ENCODE data around the gene GDF7.

GDF7 gene

DNA sequence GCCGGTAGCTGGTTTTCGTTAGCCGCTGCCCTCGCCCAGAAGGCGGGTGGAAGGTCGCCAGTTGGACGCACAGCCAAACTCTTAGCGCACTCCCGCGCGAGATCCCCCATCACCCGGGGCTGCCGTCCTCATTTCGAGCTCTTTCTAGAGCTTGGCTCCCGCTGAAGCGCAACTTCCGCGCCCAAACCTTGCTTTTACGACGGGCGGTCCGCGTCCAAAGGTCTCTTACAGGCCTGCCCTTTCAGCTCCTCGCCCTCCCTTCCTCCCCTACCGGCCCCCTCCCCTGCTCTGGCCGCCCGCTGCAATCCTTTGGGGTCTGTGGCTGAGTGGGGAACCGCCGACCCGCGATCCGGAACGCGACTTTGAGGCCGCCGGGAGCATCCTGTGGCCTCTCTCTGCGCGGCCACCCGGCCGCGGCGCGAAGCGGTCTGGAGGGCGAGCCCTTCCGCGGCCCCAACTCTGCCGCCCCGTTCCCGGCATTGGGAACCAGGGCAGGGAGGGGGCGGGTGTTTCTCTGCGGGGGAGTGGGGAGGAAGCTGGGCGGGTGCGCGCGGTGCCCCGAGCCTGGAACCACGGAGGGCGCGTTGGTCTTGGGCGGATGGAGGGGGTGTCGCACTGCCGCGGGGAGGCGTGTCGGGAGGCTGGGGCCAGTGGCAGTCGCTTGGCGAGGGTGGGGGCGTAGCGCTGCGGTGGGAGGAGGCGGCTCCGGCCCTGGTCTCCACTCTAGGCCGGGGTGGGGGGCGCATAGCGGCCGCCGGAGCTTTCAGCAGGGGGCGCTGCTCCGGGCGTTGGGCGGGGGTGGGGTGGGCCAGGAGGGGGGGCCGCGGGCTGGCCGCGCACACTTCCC lies at the start of gene GDF7:
Gene GDF7, plus strand, starts transcription at position 841 of the 847 bp plus-strand sequence. CDS start 96 bp downstream, outside the sequence.
- no peak for DNase-seq

DNA sequence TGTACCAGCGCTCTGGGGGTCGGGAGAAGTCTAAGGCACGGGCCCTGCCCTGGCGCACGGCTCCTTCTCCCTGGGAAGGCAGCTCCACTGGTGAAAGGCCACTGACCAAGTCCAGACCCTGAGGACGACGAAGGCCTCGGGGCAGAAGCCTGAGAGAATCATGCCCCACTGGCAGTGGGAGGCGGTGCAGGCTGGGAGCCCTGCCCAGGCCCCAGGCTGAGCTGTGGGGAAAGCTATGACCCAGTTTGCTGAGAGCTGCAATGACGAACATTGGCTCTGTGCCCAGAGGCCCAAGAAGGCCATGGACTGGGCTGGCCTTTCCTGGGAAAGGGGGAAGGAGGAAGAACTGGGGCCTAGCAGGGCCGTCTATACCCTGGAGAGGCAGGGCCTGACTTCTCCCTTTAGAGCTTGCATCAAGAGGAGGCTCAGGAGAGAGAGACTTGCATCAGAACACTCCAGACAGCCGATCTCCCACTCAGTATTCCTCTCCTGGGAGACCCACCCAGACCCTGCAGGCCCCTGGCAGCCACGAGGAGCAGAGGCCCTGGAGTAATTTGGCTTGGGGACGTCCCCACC lies 49.0 kb upstream of the GDF7 start:
- DNase-seq, result no peak

DNA sequence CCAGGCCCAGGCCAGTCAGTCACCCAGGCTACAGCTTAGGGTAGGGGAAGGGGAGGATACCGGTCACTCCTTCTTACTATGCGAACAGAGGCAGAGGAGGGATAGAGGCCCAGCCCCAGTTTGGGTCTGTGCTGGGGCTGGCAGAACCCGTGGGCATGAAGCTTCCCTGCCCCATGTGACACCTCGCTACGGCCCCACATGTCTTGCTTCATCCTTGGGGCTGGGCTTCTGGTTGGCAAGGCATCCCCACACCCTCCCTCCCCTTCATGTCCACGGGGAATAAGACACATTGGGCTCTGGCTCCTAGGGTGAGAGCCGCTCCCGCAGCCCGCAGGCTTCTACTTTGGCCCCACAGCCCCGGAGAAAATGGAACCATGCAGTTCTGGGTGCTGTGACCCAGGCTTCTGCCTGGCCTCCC lies 48.5 kb upstream of the GDF7 start:
- no peak for DNase-seq

DNA sequence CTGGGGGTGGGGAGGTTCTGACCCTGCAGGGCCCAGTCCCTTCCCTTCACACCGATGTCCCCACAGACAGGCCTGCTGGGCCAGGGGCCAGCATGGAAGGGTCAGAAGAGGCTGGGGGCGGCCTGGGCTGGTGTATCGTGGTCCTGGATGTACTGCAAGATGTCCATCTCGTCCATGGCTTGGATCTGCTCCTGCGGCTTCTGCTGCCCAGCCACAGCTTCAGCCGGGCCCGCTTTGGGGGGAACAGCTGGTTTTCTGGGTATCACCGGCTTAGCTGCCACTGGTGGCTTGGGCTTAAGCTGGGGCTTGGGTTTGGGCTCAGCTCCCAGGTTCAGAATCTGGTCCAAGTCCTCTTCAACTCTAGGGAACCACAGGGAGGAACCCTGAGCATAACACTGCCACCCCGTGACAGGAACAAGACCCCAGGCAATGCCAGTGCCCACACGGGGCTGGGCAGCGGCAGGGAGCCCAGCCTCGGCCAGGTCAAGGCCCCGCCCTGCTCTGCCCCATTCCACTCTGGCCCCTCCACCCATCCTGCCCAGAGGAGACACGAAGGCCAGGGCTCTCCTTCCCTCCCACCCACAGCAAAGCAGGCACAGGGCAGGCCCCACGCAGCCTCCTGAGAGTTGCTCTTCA lies 47.9 kb upstream of the GDF7 start:
- no peak for DNase-seq

DNA sequence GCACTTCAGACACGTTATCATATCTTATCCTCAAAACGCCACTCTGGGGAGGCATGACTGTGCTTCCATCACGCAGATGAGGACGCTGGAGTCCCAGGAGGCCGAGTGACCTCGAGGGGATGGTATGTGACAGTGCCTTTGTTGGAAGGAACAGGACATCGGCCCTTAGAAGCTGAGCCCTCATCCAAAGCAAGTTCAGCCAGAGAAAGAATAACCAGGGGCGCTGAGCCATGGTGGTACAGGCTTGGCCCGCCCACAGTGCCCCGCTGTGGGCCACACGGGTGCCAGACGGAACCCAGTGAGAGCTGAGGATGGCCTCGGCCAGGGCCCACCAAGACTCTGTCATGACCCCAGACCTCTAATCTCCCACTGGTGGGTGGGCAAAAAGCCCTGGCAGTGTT lies 47.3 kb upstream of the GDF7 start:
- no peak for DNase-seq

DNA sequence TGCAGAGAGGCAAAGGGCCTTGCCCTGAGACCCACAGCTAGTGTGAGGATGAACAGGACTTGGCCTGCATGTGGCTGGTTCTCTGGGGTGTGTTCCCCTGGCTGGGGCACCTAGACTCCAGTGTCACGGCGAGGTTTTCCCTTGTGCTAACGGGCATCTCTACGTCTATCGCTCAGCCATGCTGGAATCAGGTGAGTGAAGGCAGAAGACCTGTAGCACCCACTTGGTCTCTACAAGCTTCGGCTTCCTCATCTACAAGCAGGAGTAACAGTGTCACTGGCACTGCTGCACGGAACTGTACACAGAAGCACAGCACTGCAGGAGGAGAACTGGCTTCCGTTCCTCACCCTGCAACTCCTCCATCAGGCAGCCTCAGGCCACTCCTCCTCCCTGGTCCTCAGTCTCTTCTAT lies 46.7 kb upstream of the GDF7 start:
- no peak for DNase-seq

DNA sequence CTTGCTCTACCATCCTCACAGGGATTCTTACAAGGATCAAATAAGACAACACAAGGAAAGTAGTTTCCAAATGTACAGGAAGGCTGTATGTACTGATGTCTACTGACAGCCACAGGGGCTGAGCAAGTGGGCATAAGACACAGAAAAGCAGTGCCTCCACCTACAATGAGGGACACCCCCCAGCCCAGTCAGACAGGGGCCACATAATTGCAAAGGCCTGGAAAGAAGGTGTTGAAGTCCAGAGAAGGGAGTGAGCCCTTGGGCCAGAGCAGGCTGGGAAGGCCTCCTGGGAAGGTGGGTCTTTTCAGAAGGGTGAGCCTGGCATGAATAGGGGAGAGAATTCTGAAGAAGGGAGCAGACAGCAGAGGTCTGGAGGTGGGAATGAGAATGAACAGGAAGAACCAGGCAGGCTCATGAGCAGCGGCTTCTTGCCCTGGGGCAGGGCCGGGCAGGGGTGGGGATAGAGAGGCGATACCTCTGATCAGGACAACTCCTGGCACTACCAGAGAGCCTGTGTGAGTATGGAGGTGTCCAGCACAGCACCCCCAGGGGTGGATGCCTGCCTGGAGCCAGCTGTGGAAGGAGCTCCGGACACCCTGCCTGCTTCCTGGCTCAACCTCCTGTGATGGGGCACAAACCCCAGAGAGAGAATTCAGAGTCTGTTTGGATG lies 46.1 kb upstream of the GDF7 start:
- DNase-seq, result no peak

DNA sequence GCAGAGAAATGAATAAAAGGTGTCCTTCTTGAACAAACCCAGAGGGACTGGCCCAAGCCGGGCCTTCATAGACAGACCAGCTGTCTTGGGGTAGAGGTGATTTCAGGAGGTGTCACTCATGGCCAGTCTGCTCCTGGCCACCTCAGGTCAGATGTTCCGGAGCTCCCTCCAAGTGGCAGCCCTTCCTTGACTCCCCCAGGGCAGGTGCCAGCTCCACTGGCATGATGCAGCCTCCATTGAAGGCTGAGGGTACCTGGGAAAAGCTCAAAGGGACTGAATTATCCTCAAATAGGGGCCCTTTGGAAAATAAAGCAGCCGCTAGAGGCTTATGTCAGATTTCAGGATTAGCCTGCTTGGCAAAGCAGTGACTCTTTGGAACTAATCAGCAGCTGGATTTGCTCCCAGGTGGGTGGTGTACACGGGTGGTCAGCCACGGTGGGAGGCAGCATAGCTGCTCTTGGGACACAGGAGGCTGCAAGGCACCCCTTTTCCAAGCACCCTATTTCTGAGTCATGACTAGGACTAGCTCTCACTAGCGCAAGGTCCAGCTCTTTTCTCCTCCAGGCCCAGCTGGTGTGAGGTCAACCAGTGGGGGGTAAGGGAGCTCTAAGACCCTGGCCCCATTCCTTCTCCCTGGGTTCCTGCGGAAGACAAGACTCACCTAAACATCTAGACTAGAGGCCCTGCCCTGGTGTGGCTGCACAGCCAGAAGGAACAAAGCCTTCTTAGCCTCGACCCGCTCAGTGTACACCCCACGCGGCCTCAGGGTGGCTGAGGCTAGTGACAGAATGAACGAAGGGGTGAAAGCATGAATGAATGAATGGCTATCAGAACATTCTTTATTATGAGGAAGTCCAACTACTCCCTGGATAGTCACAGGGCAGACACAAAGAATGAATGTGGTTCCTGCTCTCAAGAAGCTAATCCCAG lies 45.3 kb upstream of the GDF7 start:
- no peak for DNase-seq

DNA sequence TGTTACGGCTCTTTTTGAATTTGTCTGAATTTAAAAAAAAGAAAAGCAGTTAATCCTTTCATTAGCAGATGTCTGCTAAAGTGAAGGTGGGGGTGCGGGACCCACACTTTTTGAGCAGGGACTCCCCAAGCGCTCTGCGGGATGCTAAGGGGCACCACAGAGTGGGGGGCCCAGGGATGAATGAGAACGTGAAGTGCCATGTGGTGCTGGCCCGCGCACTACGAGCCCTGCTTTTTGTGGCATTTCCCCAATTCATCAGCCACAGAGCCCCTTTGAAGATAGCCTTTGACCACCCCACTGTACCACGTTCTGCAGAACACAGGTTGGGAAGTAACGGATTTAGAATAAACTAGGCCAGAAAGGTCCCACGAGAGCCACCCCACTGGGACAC lies 44.7 kb upstream of the GDF7 start:
- no peak for DNase-seq

DNA sequence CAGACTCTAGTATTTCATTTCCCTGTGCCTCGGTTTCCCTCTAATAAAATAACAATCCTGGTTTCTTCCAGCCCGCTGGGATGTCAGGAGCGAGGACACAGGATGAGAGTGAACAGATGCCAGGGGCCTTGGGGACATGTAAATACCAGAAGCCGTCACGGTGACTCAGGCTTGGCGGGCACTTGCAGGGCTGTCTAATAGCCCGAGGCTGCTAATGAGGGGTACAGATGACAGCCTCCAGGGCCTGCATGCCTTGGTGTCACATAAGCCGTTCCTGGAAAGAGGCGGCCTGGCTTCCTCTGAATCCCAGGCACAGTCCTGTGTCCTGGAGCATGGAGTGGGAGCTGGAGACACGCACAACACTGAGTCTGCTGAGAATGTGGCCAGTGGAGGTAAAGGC lies 44.2 kb upstream of the GDF7 start:
- DNase-seq, result no peak

DNA sequence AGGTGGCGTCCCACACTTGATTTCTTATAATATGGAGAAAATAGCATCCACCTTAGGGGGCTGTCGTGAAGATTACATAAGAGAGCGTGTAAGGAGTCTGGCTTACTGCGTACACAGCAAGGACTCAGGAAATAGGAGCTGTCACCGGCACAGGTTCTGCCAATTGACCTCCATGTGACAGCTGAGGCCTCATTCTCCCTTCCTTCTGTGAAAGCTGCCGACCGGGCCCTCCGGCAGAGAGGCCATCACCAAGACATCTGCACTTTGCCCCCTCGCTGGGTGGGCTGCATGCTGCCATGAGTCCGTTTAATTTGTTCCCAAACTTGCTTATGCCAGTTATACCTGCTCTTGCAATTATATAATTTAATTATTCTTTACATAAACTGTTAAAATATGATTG lies 43.7 kb upstream of the GDF7 start:
- no peak for DNase-seq

DNA sequence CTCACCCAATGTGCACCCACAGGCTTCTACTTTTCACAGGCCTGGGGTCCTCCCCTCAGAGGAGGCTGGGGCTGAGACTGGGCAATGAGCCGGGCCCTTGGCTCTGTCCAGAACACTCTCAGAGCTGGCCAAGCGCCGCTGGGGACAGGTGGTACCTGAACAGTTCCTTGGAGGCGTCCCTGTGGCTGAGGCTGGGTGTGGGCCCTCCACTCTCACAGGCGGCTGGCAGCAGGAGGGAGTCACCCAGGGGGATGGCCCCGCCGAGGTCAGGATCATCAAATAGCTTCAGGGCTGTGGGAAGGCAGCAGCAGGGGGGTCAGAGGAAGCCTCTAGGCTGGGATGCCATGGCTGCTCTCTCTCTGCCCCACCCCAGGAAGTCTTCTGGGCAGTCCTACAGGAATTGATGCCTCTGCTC lies 43.2 kb upstream of the GDF7 start:
- no peak for DNase-seq

DNA sequence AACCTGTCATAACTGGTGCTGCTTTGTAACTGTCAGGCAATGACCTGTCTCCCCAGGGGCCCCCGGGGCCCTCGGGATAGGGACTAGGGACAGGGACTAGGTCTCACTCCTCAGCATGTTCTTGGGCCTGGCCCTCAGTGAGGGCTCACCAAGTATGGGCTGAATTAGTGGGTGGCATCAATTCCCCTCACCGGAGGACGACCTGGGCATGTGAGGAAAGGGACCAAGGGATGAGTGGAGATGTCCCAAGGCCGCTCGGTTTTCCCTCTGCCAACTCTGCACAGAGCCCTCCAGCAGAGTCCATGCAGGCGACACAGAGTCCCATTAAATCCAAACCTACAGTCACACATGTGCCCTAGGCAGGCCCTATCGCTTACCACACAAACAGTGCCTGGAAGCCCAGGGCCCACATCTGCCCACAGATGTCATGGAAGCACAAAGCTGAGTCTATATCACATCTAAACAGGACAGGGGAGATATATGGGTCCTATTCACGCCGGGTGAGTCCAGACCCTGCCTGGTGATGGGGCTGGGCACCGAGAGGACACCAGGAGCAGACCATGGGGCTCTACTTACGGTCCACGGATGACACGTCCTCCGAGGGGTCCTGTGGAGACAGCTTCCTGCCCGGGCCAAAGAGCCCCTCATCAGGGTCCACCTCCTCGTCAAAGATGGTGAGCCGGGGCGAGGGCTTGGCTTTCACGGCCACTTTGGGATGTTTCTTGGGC lies 42.6 kb upstream of the GDF7 start:
- DNase-seq, result no peak

DNA sequence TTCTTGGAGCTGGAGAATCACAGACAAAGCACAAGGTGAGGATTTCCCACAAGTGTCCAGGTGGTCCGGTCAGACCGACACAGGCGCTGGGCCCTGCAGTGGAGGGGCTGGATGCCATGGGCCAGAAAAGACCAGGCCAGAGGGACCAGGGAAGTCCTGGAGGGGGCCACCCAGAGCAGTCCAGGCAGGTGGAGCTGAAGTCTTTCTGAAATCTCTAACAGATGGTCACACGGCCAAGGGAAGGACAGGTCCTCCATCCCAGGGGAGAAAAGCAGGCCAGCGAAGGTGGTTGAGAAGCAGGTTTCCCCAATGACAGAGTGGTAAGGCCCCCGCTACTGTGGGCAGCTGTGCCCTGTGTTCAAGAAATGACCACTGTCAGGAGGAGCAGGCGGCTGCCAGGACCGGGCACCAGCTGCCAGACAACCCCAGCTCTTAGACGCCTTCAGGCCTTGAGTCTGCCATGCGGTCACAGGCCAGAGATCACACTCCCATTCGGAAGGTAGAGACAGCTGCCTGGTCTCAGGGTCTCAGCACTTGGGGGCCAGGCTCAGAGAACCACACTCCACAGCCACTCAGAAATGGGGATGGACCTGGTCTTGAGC lies 42.0 kb upstream of the GDF7 start:
- no peak for DNase-seq

DNA sequence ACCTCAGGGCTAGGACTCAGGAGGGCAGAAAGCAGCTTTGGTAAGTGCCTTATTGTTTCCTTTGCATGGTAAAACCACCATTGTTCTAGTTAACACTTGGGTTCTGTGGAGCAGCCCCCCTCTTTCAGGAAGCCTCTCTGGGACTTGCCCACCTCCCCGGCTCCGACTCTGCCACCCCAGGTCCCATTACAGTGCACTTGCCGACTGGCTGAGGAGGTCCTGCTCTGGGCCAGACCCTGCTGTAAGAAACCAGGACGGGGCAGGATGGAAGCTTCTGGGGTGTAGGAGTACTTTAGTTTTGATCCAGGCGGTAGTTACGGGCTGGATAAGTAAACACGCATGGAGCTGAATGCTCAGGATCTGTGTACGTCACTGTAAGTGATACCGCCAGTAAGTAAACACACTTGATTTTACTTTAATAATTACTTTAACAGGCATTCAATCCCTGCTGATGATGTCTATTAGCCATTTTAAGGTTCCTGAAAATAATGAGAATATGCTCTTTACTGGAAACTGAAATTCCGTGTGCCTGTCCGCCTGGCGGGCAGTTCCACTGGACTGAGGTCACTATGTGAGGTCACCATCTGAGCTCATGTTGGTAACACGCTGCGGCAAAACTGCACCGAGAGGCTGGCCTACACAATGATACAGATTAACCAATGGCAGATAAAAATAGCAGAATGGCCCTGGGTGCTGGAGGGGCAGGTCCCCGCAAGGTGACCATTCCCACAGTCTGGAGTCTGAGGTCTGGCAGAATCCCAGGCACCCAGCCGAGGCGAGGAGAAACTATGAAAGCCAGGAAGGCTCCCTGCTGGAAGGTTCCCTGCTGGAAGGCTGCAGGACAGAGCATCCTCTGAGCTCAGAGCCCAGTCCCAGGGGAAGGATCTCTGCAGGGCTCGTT lies 41.2 kb upstream of the GDF7 start:
- no peak for DNase-seq

DNA sequence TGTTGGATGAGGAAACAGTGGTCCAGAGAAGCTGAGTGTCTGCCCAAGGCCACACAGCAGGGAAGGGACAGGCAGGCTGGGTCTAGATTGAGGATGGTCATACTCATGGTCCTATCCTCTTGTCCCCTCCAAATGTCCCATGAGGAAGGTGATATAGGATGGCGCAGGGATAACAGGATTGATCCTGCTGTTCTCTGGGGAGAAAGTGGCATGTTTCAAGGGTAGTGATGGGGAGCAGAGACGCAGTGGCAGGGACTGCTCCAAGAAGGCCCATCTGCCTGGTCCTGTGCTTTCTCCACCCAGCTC lies 40.6 kb upstream of the GDF7 start:
- no peak for DNase-seq

DNA sequence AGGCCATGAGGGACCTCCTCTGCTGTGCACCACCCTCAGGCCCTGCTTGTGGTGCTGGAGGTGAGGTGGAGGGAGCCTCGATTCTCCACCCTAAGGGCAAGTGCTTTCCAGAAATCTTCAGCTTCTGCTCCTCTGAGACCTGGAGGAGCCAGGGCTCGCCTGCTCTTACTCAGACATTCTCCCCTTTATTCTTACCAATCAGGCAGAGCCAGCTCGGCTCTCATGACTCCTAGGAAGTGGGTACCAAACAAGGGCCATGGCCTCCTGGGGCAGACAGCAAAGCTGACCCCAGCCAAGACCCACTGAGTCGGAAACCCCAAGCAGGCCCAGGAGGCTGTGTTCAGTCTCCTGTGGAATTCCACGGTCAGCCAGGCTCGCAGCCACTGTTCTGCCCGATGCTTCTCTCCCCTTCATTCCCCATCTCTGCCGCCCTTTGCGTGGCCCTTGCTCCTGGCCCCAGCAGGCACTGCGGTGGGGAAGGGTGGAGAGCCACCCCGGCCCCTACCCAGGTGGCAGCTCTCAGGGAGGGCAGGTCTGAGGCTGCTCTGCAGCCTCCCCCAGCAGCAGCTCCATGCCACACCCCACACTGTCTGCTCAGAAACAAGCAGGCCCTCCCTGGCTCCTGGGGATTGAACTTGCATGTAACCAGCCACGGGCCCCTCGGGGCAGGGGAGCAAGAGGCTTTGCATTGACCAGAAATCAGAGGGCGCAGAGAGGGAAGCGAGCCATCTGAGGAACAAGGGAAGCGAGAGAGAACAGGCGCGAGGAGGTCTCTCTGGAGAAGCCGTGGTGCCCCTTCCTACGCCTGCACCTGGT lies 40.0 kb upstream of the GDF7 start:
- DNase-seq, result no peak

DNA sequence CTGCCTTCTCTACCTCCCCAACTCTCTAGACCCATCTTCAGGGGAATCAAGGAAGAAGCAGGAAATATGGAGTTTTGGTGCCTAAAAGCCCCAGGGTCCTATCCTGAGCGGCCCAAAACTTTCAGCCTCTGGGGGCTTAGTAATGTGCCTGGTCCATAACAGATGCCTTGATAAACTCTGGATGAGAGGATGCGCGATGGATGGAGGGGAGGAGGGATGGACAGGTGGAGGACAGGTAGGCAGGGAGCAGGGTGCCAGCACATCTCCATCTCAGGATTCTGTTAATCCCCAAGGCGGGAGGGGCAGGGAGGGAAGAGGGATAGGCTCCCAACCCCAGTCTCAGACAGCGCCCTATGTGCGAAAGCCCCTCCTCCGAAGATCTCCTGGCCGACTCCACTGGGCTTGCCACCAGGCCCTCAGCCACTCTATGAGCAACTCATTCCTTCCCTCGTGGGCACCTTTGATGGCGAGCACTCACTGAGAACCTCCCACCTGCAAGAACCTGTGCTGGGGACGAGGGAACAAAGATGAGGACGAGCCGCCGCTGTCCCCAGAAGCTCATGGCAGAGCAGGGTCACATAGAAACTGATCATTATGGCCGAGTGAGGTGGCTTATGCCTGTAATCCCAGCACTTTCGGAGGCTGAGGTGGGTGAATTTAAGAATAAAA lies 39.1 kb upstream of the GDF7 start:
- DNase-seq, result no peak

DNA sequence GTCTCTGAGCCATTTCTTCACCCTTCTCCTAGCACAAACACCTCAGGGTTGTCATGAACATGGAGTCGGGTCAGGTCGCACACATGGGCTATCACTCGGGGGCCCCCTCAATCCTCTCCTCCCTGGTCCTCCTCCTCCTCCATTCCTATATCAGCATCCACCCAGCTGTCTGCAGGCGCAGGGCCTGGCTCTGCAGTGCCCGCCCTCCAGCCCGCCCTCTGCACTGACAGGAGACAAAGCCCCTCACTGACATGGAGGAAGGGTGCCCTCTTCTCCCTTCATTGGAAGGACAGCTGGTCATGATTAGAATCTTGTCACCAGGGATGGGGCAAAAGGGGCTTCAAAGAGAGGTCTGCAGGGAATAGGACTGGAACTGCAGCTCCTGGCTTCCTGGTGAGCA lies 37.8 kb upstream of the GDF7 start:
- no peak for DNase-seq

Measured in activated CD4-positive, alpha-beta T cell treated with anti-CD3 and anti-CD28 coated beads for 1 hour (primary cell).